Astrocyte of the cerebellum (primary cell): ENCODE results near the gene TSPO.

Source experiments
- DNase-seq: peaks from one replicate; pipeline ENCODE4 v3.0.0-alpha.2; 2011; ENCODE audit warnings: low read depth
- H3K4me3 ChIP-seq: 2 replicates; pipeline ENCODE4 v1.5.1; 2011; ENCODE audit warnings: mild to moderate bottlenecking, low read depth, low read length, moderate library complexity
- in situ Hi-C: cut with HindIII; loops from 2 replicates; pipeline ENCODE4 v1.10.0; 2017; ENCODE audit warnings: low sequenced_read_pairs
- TF ChIP-seq, protein P1 (sequence below): IDR thresholded peaks from 2 replicates; pipeline ENCODE4 v1.5.1; 2012; ENCODE audit warnings: low read length, low read depth, moderate library complexity, mild to moderate bottlenecking; ENCODE audit errors: missing control alignments

TSPO gene

DNA sequence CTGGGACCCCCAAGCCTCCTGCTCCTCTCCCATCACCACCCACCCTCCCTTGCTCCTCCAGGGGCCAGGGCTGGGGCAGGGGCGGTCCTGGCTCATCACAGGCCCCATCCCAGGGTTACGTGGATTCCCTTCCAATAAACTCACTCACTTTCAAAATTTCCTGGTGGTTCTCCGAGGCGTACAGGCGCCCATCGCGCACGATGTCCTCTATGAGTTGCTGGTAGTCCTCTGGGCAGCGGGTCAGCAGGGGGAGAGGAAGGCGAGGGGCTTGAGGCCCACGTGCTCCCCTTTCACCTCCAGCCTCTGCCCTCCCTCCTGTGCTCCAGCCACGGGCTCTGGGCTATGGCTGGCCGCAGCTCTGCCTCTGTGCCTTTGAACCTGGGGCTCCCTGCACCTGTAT lies 56.0 kb downstream of the TSPO start:
- TF ChIP-seq, protein P1, sequence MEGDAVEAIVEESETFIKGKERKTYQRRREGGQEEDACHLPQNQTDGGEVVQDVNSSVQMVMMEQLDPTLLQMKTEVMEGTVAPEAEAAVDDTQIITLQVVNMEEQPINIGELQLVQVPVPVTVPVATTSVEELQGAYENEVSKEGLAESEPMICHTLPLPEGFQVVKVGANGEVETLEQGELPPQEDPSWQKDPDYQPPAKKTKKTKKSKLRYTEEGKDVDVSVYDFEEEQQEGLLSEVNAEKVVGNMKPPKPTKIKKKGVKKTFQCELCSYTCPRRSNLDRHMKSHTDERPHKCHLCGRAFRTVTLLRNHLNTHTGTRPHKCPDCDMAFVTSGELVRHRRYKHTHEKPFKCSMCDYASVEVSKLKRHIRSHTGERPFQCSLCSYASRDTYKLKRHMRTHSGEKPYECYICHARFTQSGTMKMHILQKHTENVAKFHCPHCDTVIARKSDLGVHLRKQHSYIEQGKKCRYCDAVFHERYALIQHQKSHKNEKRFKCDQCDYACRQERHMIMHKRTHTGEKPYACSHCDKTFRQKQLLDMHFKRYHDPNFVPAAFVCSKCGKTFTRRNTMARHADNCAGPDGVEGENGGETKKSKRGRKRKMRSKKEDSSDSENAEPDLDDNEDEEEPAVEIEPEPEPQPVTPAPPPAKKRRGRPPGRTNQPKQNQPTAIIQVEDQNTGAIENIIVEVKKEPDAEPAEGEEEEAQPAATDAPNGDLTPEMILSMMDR, result no peak
- no peak for DNase-seq
- no peak overlapping the region for H3K4me3 ChIP-seq
- in situ Hi-C loops, result no loop called here

GRCh38 chr22:43207849-43208702 lies 56.7 kb downstream of the TSPO start:
- in situ Hi-C loops, result no loop called here
- H3K4me3 ChIP-seq, result no peak overlapping the region
- DNase-seq, result no peak
- TF ChIP-seq, protein P1, result no peak

DNA sequence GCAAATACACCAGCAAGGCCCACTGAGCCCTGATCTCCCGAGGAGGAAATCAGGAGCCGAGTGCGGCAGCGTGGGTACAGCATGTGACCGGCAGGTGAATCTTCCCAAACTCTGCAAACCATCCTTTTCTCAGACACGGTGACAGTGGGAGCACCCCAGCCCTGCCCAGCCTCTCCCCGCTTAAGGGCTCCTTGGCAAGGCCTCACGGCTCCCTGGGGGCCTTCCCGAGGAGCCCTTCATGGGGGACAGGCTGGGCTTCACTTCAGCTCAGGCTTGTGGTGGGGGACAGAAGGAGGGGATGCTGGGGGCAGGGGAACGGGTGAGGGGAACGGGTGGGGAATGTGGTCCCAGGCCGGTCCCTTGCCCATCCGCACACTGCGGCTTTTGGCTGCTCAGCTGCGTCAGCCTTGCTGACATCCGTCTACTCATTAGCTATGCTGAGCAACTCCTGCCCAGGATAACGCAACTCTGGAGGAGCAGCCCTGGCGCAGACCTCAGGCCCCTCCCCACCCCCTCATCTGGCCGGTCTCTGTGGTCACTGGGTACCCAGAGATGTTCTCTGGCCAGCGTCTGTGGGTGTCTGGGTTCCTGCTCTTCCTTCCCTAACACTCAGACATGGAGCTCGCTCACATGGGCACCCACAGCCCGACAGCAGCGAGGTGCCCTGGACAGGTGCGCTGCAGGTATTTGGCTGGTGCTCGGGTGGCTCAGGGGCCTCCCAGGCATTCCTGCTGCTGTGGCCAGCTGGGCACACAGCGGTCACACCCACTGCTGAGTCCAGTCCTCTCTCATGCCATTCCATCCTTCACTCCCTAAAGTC lies 57.6 kb downstream of the TSPO start:
- DNase-seq, result no peak
- in situ Hi-C loops, result no loop called here
- TF ChIP-seq, protein P1, result no peak
- no peak overlapping the region for H3K4me3 ChIP-seq

DNA sequence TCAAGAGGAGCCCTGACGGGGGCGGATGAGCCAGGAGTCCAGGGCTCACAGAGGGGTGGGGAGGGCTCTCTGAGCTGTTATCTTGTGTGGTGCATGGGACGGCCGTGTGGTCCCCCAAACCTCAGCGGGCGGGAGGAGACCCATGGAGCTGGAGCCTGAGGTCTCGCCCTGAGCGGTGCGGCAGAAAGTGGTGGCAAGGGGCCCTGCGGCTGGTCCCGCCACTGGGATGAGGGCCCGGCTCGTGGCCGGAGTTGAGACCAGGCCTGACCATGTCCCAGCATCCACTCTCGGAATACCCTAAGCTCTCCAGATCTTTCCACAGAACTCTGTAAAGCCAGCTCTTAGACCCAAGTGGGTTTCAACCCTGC lies 58.1 kb downstream of the TSPO start:
- TF ChIP-seq, protein P1, result no peak
- in situ Hi-C loops, result no loop called here
- no peak for DNase-seq

GRCh38 chr22:43209971-43210370 lies 58.6 kb downstream of the TSPO start:
- DNase-seq, result no peak
- TF ChIP-seq, protein P1, result no peak
- H3K4me3 ChIP-seq, result no peak overlapping the region
- in situ Hi-C loops, result no loop called here

More for the DNA sequence above, 58.1 kb downstream of the TSPO start:
- no peak overlapping the region for H3K4me3 ChIP-seq

DNA sequence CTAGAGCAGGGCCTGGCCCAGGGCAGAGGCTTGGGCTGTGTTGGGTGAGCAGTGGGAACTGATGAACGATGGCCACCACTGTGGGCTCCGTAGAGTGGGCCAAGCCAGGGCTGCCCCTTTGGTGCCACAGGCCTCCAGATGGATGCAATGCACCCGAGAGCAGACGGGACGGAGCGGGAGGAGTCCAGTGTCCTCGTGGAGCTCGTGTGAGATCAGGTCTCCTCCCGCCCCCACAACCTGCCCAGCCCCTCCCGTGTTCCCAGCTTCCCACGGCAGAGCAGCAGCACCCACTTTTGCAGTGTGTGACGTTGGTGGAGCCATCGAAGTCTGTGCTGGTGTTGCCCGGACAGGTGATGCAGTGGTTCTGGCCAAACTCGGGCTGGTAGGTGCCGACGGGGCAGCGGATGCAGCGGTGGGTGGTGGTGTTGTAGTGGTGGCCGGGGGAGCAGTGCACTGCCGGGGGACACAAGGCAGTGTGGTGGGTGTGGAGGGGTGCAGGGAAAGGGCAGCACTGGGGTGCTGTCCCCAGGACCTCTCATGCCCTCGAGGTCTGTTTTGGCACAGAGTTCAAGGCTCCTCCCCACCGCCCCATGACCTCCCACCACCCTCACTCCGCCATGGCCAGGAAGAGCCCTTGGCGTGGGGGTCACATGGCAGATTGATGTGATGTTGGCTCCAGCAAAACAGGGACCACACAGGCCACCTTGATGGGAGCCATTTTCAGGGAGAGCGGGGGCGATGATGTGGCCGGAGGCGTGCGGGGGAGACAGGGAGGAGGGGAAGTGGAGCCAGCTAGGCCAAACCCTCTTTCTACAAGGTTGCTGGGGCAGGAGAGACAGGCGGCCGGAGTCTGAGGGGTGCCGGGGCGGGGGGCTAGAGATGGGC lies 59.5 kb downstream of the TSPO start:
- DNase-seq, result no peak
- TF ChIP-seq, protein P1, result no peak
- in situ Hi-C loops, result no loop called here
- H3K4me3 ChIP-seq, result no peak overlapping the region
